HUES48 (cell line): ENCODE data around the gene SORL1-AS1.
A peak's percentile ranks its signal among the peaks of the same experiment; 100 is the strongest.
"Not testable (repeated sequence)": the region's sequence is repeated elsewhere in the genome, so short reads cannot be mapped to it uniquely, and the experiment has no call there.

Experiments
- H3K27ac ChIP-seq: one replicate; pipeline ENCODE4 v1.7.0; 2013; ENCODE audit warnings: low read depth, low read length, inconsistent platforms
- H3K27me3 ChIP-seq: 2 replicates; pipeline ENCODE4 v1.6.1; 2013; ENCODE audit warnings: mild to moderate bottlenecking, low read length; ENCODE audit not compliant: control insufficient read depth, insufficient read depth
- H3K36me3 ChIP-seq: 2 replicates; pipeline ENCODE4 v1.6.1; 2013; ENCODE audit warnings: low read length; ENCODE audit not compliant: control insufficient read depth, insufficient read depth
- H3K4me1 ChIP-seq: 2 replicates; pipeline ENCODE4 v1.6.1; 2013; ENCODE audit warnings: mild to moderate bottlenecking, low read length; ENCODE audit not compliant: control insufficient read depth, insufficient read depth
- H3K4me3 ChIP-seq: 2 replicates; pipeline ENCODE4 v1.5.1; 2013; ENCODE audit warnings: mild to moderate bottlenecking, low read depth, low read length
- H3K9ac ChIP-seq: 2 replicates; pipeline ENCODE4 v1.6.1; 2013; ENCODE audit warnings: mild to moderate bottlenecking, low read depth, low read length, moderate library complexity
- H3K9me3 ChIP-seq: 2 replicates; pipeline ENCODE4 v1.6.1; 2013; ENCODE audit warnings: low read length; ENCODE audit not compliant: control insufficient read depth, insufficient read depth

SORL1-AS1 gene

DNA sequence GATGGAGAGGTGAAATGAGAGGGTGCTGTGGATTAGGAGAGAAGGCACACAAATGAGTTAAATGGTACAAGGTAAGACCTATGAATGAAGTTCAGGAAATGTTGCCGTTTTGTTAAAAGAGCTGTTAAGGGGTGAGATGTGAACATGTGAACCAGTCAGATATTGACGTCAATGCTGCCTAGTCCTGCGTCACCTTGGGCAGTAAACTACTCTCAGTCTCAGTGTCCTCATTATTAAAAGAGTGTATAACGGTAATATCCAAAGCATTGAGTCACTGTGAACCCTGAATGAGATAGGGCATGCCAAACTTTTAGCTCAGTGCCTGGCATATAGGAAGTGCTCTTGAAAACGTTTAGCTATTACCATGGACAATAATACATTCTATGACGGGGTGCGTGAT lies 32.4 kb upstream of the SORL1-AS1 start:
- no peaks in the 10 kb centered on the region for H3K27me3 ChIP-seq
- no peak overlapping the region for H3K27ac ChIP-seq
- H3K4me1 ChIP-seq, result peaks cover 6% of the 10 kb centered on the region
- H3K9ac ChIP-seq, result no peak overlapping the region
- no peaks in the 10 kb centered on the region for H3K9me3 ChIP-seq
- H3K4me3 ChIP-seq, result no peak overlapping the region
- peaks cover 32% of the 10 kb centered on the region for H3K36me3 ChIP-seq

DNA sequence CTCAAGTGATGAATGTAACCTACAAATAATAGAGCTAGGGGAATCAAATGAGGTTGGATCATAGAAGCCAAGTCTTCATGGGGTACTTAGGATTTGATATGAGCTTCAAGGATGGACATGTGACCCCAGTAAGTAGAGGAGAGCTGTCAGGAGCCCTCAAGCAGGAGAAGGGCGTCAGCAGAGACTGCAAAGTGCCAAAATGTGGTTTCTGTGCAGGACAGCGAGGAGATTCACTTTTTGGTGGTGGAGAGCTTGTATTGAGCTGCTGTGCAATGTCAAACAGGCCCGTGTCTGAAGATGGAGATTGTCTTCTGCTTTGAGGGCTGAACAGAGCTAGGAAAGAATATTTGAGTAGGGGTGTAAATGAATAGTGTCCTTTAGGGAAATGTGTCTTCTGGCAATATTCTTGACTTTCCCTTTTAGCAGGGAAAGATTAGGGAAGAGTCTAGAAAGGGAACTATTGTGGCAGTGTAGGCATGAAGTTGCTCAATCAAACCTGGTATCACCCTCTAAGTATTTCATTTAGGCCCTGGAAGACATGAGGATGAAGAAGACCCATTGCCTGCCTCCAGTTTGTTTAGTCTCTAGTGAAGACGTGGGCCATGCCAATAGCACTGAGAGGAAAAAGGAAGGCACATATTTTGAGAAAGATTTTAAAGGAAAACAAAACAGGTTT lies 31.2 kb upstream of the SORL1-AS1 start:
- Histone ChIP-seq H3K4me3 (no peak overlapping the region), H3K9me3 (no peaks in the 10 kb centered on the region), H3K9ac (no peak overlapping the region), H3K36me3 (peaks cover 19% of the 10 kb centered on the region), H3K4me1 (peaks cover 18% of the 10 kb centered on the region), H3K27me3 (no peaks in the 10 kb centered on the region), H3K27ac (no peak overlapping the region)

DNA sequence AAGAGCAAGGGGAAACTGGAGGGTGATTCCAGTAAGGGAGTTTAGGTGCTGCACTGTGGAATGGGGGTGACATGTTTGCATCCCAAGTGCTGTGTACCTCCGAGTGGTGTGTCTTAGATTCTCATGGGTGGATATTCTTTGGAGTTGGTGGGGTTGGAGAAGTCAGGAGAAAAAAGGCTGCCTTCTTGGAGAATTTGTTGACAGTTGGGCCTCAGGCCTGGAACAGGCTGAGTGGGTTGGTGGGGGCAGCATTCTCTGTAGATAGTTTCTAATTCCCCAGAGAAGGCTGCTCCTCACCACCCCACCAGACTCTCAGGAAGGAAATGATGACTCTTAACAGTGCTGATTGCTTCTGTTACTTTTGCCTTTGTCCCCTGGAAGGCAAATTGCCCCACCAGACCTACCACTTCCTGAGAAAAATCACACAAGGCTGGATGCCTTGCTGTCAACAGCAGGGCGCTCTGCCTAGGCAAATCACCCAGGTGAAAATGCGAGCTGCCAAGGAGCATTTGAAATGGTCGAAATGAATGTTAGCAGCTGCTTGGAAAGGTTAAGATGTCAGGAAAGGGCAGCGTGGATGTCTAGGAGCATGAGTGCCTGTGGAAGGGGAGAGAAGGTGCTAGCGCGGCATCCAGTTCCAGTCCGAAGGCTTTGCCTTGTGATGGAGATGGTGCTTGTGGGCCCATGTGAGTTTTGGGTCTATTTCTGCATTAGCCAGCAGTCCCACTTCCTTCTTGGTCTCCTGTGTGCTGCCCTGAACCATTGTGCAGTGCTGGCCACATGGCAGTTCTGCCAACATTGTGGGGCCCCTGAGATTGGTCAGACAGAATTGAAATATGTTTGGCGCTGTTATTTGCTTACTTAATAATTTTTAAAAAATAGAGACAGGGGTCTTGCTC lies 29.7 kb upstream of the SORL1-AS1 start:
- Histone ChIP-seq H3K27me3 (no peaks in the 10 kb centered on the region), H3K36me3 (peaks cover 13% of the 10 kb centered on the region), H3K4me3 (no peak overlapping the region), H3K9ac (no peak overlapping the region), H3K27ac (peak overlapping the region; percentile 10), H3K4me1 (peaks cover 29% of the 10 kb centered on the region), H3K9me3 (no peaks in the 10 kb centered on the region)

DNA sequence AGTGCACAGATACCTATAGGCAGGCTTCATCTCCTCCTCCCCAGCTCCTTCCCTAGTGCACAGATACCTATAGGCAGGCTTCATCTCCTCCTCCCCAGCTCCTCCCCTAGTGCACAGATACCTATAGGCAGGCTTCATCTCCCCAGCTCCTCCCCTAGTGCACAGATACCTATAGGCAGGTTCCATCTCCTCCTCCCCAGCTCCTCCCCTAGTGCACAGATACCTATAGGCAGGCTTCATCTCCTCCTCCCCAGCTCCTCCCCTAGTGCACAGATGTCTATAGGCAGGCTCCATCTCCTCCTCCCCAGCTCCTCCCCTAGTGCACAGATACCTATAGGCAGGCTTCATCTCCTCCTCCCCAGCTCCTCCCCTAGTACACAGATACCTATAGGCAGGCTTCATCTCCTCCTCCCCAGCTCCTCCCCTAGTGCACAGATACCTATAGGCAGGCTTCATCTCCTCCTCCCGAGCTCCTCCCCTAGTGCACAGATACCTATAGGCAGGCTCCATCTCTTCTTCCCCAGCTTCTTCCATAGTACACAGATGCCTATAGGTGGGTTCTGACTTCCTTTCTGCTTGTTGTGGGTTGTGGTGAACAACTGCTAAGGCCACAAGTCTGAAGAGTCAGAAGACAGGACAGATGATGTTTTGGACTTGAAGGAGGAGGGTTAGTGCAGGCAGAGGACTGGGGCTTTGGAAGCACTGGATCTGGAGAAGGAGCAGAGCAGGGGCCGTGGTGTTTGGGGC lies 28.9 kb upstream of the SORL1-AS1 start:
- Histone ChIP-seq H3K36me3 (peaks cover 12% of the 10 kb centered on the region), H3K27ac (peak overlapping the region; percentile 10), H3K4me1 (peaks cover 29% of the 10 kb centered on the region)
- not testable (repeated sequence) for H3K9ac ChIP-seq, H3K9me3 ChIP-seq, H3K27me3 ChIP-seq, H3K4me3 ChIP-seq

DNA sequence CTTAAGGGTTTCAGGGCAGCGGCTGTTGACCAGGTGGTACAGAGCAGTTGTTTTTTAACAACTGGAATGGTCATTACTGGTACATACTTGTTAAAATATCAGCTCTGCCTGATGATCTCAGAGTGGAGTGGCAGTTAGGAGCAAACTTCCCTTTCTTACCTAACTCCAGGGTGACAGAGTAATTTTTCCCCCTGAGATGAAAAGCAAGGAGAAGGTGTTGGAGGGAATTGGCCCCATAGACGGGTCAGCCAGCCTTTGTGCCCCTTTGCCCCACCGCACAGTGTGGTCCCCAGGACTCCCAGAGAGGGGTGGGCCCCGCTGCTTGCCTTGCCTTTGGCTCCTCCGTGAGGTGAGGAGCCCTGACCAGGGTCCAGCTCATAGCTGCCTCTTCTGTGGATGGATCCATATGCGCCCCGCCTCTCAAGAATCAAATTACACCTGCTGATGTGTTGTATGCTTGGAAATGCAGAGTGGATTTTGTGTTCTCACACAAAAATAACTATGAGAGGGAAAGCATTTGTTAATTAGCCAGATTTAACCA lies 27.0 kb upstream of the SORL1-AS1 start:
- no peak overlapping the region for H3K9ac ChIP-seq
- no peaks in the 10 kb centered on the region for H3K27me3 ChIP-seq
- peaks cover 13% of the 10 kb centered on the region for H3K36me3 ChIP-seq
- H3K4me1 ChIP-seq, result peaks cover 35% of the 10 kb centered on the region
- H3K4me3 ChIP-seq, result peak overlapping the region; percentile 13; the same call in 1 of the 2 replicates
- H3K9me3 ChIP-seq, result no peaks in the 10 kb centered on the region
- H3K27ac ChIP-seq, result peak overlapping the region; percentile 91

DNA sequence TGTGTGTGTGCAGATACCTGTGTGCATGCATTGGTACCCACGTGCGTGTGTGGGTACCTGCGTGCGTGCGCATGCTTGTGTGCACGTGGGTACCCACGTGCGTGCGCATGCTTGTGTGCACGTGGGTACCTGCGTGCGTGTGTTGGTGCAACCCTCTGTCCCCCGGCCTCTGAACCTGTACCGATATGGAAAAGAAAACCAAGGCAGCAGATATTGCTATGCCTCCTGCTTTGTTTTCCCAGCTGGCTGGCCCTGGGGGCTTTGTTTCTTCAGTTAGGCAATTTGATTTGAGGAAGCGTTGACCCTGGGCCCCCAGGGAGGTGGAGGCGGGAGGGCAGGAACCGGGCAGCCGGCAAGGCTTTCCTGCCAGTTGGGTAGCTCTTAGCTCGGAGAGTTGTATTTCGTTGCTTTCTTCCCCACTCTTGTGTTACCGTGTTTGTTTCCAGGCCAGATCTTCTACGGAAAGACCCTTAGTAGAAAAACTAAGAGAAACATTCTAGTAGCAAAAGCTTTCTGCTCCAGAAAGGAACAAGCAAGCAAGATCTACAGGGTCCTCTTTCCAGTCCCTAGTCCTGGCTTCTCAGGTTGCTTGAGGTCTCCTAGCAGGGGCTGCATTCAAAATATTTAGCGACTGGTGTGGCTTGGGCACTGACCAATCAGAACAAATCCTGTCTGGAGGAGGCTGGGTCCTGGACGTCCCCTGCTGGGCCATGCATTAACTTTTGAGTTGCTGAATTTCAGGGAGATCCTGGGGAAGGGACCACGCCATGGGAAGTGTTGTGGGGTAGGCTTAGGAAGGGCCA lies 26.3 kb upstream of the SORL1-AS1 start:
- Histone ChIP-seq H3K4me3 (peak overlapping the region; percentile 13; the same call in 1 of the 2 replicates), H3K9me3 (no peaks in the 10 kb centered on the region), H3K9ac (no peak overlapping the region), H3K27me3 (no peaks in the 10 kb centered on the region), H3K36me3 (peaks cover 17% of the 10 kb centered on the region), H3K27ac (peak overlapping the region; percentile 91), H3K4me1 (peaks cover 35% of the 10 kb centered on the region)

DNA sequence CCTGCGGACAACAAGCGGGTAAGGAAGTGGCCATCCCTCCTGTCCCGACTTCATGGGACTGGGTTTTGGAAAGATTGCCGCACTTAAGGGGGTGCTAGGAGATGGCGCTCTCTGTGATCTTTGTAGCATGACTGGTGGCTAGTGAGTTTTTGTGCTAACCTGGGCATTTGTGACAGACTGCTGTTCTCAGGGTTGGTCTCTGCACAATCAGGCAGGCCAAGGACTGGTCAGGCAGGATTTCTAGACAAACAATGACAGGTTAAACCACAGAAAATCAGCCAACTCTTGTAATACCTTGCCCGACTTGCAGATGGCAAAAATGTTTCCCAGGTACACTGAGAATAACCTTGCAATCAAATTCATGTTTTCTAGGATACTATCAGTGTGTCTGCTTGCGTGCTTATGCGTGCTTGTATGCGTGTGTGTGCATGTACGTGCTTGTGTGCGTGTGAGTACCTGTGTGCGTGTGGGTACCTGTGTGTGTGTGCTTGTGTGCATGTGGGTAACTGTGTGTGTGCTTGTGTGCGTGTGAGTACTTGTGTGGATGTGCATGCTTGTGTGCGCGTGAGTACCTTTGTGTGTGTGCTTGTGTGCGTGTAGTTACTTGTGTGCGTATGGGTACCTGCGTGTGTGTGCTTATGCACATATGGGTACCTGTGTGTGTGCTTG lies 25.6 kb upstream of the SORL1-AS1 start:
- Histone ChIP-seq H3K4me3 (no peak overlapping the region; the same call in 1 of the 2 replicates), H3K36me3 (peaks cover 18% of the 10 kb centered on the region), H3K27ac (peak overlapping the region; percentile 91), H3K9ac (no peak overlapping the region), H3K9me3 (no peaks in the 10 kb centered on the region), H3K4me1 (peaks cover 35% of the 10 kb centered on the region), H3K27me3 (no peaks in the 10 kb centered on the region)

DNA sequence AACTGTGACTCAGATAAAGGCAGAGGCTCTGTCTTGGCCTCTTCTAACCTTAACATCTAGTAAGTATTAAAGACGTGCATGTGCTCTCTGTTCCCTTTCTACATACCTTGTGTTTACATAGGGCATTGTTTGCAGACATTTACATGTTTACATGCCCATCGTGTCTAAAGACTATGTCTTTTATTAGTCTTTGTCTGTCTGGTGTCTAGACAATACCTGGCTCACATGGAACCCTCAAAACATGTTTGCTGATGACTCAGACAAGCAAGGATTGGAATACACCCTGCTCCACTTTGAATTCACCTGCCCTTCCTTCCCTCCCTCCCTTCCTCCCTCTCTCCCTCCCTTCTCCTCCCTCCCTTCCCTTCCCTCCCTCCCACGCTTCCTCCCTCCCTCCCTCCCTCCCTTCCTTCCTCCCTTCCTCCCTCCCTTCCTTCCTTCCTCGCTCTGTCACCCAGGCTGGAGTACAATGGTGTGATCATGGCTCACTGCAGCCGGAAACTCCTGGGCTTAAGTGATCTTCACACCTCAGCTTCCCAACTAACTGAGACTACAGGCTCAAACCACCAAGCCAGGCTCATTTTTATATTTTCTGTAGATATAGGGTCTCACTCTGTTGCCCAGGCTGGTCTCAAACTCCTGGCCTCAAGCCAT lies 23.7 kb upstream of the SORL1-AS1 start:
- peaks cover 23% of the 10 kb centered on the region for H3K36me3 ChIP-seq

DNA sequence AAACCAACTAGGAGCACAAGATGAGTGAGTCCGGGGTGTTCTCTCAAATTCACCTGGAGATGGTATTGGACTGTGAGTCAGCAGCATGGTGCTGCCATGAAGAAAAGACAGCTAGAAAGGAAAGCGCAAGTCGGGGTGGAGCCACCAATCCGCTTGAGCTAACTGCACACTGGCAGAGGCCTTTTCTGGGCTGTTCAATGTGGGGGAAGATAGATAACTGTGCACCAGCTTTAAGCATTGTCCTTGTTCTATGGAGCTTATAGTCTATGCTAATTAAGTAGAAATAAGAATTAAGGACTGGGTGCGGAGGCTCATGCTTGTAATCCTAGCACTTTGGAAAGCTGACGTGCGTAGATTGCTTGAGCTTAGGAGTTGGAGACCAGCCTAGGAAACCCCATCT lies 21.9 kb upstream of the SORL1-AS1 start:
- no peaks in the 10 kb centered on the region for H3K27me3 ChIP-seq
- no peak overlapping the region for H3K27ac ChIP-seq
- H3K36me3 ChIP-seq, result peaks cover 41% of the 10 kb centered on the region
- no peak overlapping the region for H3K4me3 ChIP-seq
- H3K4me1 ChIP-seq, result peaks cover 27% of the 10 kb centered on the region
- no peaks in the 10 kb centered on the region for H3K9me3 ChIP-seq
- no peak overlapping the region for H3K9ac ChIP-seq

More for the DNA sequence above, 23.7 kb upstream of the SORL1-AS1 start:
- Histone ChIP-seq H3K9ac (no peak overlapping the region), H3K4me1 (peaks cover 31% of the 10 kb centered on the region), H3K9me3 (no peaks in the 10 kb centered on the region), H3K27ac (peak overlapping the region; percentile 21), H3K4me3 (no peak overlapping the region), H3K27me3 (no peaks in the 10 kb centered on the region)
